GM21737 (cell line): Measurements from ENCODE around the gene SEPTIN3.

Source experiments
- ATAC-seq: cut with Tn5 transposase; IDR thresholded peaks from one replicate; pipeline ENCODE4 v1.9.1; 2021; ENCODE audit warnings: mild to moderate bottlenecking, moderate library complexity; ENCODE audit not compliant: unreplicated experiment

SEPTIN3 gene

DNA sequence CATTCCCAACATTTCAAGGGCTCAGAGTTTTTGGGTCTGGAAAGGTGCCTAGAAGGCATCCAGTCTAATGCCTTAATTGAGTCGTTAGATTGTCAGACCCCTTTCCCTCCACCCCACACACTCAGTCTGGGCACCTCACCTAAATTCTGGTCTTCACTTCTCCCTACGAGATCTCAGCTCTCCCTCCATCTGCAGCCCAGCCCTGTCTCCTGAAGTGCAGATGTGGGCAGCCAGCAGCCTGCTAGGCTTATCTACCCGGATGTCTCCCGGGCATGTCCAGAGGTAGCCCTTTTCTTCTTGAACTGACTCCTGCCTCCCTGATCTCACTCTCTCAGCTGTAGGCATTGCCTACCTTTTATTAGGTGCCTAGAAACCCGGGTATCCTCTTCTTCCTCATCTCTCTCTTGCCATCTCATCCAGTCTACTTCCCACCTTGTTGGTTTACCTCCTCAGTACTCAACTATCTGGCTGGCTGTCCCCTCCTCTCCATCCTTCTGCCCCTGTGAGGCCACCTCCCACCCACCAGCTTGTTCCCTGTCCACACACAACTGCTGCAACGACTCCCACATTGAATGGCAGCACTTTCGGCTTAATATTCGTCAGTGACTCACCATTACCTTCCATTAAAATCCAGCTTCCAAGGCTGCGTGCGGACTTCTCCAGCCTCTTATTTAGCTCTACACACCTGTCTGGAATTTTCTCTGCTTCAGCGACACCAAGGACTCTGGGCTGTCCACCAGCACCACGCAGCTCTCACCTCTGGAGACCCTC, 6.2 kb downstream of the SEPTIN3 start:
- ATAC-seq: no peak

DNA sequence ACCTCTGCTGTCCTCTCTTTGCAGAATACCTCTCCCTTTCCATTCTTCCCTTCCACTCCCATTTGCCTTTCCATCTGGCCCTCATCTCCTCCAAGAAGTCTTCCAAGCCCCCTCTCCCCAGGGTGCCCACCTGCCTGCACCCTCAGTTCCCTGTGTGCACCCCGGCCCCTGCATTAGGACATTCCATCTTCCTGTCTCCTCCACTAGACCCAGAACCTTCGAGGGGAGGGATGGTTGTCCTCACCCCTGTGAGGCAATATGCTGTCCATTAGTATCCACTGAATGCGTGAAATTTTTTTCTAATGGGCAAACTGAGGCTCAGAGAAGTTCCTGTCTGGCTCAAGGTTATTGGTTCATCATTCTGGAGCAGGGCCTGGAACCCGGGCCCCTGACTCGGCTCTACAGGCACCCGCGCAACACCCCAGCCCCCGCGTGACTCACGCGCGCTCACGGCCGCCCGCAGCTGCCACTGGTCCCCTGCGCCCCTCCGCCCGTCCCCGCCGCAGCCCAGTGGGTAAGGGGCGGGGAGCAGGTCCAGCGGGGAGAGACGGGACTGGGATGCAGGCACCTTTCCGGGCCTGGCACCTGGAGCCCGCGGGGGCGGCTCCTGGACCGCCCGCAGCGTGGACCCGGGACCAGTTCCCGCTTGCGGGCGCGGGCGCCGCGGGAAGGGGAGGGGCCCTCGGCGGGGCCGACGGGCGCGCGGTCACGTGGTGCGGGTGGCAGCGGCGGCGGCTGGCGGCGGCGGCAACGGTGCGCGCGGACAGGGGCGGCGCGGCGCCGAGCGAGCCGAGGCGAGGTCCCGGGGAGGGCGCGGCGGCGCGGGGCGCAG, 7.0 kb downstream of the SEPTIN3 start:
- ATAC-seq: no peak

DNA sequence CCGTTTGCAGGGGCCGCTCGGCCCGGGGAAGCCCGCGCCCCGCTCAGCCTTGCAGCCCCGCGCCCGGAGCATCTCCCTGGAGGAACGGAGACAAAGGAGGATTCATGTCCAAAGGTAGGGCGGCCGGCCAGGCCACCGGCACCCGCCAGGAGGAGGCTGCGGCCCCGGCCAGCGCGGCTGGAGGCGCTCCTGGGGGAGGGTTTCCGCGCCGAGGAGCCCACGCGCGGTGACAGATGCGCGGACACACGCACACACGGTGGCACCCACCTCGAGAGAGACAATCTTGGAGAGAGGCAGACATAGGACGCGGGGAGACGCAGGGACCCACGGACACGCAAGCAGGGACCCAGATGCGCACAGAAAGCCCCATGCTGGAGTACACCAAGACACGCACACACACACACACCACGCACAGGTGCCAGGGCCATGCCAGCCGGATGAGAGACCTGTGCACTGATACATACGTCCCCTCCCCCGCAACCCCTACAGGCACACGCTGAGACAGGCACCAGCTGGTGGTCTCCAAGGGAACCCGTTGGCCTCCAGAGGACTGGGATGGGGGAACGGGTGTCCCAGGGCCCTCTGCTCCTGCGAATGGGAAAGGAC, 7.8 kb downstream of the SEPTIN3 start:
- ATAC-seq: no peak

DNA sequence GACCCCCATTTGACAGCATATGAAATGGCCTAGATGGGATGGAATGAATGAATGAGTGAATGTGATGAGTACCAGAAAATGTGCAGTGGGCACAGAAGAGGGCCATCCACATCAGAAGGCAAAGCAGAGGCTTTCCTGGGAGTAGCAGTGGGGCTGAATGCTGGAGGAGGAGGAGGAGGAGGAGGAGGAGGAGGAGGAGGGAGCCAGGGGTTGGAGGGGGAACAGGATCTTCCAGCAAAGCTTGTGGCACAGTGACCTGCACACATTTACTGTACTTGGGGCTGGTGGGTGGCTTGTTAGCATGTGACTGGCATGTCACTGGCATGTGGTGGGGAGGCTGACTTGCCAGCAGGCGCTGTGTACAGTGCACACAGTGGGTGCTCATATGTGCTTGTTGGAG, 9.5 kb downstream of the SEPTIN3 start:
- ATAC-seq: no peak

DNA sequence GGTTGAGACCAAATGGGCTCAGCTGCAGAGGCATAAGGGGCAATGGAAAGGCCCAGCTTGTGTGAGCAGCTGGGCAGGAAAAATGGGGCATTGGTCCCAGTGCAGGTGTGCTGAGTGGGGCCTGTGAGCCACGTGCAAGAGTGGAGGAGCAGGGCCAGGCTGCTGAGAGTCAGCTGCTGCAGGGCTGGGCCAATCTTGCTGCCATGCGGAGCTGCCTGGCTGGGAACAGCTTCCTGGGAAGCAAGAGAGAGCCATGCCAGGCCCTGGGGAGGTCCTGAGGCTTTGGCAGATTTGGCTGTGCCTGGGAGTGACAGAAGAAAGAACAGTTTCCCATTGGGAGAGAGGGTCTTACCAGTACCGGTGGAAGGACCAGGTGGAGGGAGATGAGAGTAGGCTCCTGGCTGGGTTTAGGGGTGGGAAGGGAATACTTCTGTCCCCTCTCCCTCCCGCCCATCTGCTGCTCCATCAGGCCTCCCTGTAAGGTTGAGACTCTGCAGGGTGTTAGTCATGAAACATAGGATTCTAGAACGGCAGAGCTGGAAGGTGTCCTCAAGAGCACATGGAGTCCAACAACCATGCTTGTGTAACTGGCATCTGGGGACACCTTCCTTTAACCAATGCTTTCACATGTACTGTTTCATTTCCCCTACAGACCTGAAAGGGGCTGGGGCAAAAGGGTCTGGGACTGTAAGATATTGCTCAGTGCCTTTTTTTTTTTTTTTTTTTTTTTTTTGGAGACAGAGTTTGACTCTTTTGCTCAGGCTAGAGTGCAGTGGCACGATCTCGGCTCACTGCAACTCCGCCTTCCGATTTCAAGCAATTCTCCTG, 10.4 kb downstream of the SEPTIN3 start:
- ATAC-seq: no peak

DNA sequence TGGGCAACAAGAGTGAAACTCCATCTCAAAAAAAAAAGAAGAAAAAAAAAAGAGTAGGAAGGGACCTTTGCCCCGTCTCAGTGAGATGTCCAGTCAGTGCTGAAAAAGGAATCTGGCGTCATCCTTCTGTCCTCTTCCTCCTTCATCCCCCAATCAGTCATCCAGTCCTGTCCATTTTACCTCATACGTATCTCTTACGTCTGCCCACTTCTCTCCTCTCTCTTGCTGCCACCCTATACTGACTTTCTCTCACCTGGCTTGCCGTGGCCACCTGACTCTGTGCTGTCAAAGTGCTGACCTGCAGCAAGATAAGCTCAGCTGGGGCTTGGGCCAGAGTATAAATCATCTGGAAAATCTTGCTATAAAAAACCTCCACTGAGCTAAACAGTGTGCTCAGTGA, 13.6 kb downstream of the SEPTIN3 start:
- no peak for ATAC-seq

DNA sequence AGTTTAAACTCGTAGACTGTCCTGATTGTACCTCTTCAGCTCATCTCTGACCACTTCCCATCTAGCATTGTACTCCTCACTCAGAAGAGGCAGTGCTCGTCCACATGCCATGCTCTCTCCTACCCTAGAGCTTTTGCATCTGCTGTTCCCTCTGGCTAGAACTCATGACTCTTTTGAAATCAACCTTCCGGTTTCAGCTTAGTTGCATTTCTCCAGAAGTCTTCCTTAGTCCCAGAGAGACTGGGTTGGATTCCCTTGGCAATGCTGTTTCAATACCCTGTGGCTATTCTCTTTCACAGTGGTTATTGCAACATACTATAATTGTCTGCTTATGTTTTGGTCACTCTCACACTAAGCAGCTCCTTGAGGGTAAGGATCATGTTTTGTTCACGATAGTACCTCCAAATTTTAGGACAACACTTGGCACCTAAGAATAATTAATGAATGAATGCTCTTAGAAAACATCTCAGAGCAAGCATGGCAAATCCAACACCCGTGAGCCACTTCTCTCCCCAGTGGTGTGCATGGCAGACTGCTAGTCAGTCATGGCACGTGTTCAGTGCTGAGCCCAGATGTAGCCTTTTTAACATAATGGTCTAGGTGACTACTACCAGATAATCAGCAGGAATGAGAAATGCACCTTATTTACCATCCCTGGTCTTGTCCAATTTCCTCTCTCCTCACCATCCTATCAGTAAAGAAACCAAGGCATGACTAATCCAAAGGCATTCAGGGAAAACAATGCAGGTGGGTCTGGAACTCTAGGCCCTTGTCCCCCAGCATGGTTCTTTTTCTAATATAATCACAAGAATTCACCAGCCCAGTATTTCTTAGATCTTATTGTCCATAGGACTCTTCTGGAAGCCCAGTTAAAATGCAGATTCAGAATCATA, 14.5 kb downstream of the SEPTIN3 start:
- ATAC-seq: no peak

DNA sequence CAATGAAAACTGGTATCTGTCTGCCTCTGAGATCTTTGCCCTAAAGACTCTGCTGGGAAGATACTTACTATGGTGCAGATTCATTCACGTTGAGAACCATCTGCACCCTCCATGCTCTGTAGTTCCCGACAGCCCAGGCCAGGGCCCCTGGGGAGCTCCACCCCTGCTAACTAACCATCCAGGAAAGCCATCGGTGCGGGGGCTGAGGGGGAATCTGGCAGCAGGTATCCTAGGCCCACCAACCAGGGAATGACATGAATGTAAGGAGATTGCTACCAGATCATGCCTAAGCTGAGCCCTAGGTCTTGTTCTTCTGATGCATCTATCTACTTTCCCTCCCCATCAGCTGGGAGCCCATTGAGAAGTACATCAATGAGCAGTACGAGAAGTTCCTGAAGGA, 18.0 kb downstream of the SEPTIN3 start:
- no peak for ATAC-seq

DNA sequence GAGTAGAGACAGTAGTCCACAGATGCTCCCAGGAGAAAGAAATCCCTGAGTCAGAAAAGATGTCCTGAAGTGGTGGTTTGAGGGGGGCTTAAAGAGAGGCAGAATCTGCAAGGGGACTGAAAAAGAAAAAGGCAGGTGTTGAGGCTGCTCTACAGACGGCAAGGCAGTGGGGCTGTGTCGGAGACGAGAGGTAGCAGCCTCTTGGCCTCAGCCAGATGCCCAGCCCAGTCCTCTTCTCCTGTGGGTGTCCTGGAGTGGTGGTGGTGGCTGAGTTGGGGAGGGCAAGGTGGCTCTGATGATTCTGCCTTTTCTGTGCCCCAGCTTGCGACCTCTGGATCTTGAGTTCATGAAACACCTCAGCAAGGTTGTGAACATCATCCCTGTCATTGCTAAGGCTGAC, 20.0 kb downstream of the SEPTIN3 start:
- no peak for ATAC-seq

DNA sequence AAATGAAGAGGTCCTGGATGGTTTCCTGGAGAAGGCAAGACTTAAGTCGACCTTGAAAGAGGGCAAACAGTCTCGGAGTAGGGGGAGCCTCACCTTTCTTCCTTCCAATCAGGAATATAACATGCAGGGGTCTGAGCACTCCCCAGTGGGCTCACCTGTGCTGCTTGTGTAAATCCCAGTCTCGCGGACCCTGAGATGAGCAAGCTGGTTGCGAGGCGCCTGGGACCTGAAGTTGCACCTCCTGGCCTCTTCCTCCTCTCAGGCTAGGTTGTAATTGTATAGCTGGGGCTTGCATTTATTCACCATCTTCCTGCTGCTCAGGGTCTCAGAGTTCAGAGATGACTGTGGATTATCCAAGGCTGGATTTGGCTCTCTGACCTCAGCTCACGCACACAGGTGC, 21.9 kb downstream of the SEPTIN3 start:
- no peak for ATAC-seq

DNA sequence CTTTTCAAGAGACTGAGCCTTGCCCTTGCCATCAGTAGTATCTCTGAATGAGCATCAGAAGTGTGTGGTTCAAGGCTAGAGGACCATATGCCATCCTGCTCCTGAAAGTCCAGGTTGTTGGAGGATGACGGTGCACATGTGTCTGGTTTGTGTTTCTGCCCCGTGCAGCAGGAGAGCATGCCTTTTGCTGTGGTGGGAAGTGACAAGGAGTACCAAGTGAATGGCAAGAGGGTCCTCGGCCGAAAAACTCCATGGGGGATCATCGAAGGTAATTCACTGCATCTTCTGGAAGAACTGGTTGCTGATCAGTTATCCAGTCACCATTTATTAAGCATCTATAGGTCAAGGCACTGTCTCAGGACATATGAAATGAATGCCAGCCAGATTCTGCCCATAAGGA, 23.3 kb downstream of the SEPTIN3 start:
- ATAC-seq: no peak

DNA sequence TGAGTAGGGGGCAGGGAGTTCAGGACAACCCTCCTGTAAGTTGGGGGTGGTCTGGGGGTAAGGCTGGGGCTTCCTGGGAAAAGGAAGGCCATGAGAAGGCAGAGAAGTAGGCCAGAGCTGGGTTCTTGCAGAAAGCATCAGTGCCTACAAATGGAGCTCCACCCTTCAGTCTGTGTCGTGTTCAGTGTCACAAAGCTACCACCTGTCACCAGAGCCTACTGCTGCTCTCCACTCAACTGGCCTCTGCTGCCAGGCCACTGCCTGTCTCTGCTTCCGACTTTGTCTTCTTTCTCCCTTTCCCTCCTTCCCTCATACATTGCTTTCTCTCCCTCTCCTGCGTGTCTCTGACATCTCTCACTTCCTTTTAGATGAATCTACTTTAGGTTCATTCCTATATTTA, 26.0 kb downstream of the SEPTIN3 start:
- no peak for ATAC-seq

DNA sequence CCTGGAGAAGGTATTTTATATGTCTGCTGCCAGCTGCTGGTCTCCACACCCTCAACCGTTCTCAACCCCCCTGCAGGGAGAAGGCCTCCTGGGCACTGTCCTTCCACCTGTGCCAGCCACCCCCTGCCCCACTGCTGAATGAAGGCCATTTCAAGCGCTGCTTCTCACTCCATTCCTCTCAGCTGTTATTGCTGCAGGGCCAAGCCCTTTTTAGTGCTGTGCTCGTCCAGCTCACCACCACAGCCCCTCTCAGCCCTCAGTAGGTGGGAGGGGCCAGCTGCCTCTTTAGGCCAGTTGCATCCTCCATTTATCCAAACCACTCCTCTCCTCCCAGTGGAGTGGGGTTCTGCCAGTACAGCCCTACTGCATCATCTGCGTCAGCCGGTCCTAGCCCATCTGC, 27.6 kb downstream of the SEPTIN3 start:
- no peak for ATAC-seq

DNA sequence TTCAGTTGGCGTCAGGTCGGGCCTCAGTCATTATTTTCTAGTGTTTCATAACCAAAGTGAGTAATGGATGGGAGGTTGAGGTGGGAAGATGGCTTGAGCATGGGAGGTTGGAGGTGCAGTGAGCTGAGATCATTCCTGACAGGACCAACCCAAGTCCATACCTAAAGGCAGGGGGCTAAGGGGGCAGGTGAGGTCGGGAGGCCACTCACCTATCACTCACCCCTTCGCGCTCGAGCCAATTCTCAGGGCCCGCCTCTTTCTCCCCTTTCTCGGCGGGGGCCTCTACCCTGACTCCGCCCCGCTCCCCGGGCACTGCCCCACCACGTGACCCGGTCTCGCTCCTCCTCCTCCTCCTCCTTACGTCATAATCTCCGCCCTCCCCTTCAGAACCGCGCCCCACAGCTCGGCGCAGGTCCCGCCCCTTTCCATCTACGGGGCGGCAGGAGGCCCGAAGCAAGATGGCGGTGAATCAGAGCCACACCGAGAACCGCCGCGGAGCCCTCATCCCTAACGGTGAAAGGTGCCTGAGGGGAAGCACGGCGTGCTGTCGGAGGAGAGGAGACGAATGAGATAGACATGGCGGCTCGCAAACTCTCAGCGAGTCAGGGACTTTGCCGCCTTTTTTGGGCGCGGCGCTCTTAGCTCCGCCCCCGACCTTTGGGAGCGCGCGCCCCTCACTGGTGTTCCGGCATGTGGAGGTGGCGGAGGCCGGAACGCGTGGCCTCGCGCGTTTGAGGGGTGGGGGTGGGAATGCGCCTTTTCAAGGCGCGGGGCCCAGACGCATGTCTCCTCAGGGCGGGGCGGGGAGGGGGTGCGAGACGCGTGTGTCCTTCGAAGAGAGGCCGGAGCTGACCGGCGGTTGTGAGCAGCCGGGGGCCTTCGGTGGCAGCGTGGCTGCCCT, 29.4 kb downstream of the SEPTIN3 start, which contains the start of gene WBP2NL:
WBP2NL (plus strand) TSS at position 428 of the 901 bp plus-strand sequence; CDS start at position 459, 31 bp downstream.
- peak; percentile 84 for ATAC-seq

DNA sequence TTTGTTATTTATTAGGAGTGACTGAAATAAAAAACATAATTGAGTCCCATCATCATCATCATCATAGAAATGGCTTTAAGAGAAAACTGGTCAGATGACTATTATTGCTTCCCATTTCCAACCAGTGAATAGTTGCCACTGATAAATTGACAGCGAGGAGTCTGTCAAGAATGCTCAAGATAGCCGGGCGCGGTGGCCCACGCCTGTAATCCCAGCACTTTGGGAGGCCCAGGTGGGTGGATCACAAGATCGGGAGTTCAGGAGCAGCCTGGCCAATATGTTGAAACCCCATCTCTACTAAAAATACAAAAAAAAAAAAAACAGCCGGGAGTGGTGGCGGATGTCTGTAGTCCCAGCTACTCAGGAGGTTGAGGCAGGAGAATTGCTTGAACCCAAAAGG, 31.2 kb downstream of the SEPTIN3 start:
- ATAC-seq: no peak

DNA sequence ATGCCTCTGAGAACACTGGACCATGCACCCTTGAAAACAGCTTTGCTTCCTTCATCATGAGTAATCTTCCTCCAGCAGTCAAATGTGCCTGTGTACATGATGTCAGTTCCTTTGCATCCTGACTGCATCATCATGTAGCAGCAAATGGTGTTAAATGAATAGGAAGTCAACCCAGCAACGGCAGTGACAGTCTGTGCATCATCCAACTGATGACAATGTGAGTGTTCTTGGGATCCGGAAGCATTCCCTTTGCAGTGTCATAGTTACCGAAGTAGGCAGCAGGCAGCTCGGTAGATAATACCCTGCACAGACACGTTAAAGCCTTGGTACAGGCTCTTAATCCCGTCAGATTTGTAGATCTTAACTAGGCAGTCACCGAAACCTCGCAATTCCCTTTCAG, 31.9 kb downstream of the SEPTIN3 start:
- no peak for ATAC-seq

DNA sequence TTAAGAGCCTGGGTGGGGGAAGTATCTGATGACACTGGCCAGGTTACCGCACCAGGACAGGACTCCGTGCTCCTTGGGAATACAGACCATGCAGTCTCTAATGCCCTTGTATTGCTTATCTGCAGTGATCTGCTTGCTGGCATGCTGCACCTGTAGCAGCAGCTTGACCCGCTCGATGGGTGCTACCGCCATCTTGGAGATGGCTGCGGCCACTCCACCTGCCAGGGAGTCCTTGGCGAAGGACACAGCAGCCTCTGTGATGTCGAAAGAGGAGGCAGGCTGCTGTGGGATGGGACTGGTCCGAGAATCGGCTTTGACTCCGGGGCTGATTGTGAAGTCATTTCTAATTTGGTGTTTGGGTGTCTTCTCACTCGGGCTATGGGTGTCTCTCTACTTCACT, 32.5 kb downstream of the SEPTIN3 start:
- ATAC-seq: no peak

DNA sequence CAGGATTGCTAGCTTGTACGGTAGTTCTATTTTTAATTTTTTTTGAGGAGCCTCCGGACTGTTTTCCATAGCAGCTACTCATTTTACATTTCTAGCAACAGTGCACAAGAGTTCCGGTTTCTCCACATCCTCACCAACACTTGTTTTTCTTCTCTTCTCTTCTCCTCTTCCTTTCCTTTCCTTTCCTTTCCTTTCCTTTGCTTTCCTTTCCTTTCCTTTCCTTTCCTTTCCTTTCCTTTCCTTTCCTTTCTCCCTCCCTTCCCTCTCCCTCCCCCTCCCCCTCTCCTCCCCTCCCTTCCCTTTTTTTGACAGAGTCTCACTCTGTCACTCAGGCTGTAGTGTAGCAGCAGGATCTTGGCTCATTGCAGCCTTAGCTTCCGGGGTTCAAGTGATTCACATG, 38.7 kb downstream of the SEPTIN3 start:
- no peak for ATAC-seq

DNA sequence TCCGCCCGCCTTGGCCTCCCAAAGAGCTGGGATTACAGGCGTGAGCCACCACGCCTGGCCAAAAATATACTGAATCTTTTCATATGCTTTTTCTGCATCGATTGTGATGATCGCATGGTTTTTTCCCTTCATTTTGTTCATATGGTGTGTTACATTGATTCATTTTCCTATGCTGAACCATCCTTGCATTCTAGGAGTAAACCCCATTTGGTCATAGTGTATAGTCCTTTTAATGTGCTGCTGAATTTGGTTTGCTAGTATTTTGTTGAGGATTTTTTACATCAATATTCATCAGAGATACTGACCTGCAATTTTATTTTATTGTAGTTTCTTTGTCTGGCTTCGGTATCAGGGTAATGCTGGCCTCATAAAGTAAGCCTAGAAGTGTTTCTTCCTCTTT, 41.5 kb downstream of the SEPTIN3 start:
- no peak for ATAC-seq
